NT2/D1 (cell line): Measurements from ENCODE around the gene C1QB.

Experiments
- DNase-seq: peaks from one replicate; pipeline ENCODE4 v3.0.0-alpha.2; 2011; ENCODE audit warnings: low read depth, low spot score
- H3K27me3 ChIP-seq: 2 replicates; pipeline ENCODE4 v1.6.0; 2011; ENCODE audit warnings: mild to moderate bottlenecking; ENCODE audit not compliant: insufficient read length, insufficient read depth
- H3K36me3 ChIP-seq: 2 replicates; pipeline ENCODE4 v1.6.1; 2011; ENCODE audit warnings: mild to moderate bottlenecking, low read length, mixed read lengths; ENCODE audit not compliant: insufficient read depth, insufficient read length
- H3K4me1 ChIP-seq: 2 replicates; pipeline ENCODE4 v1.5.1; 2011; ENCODE audit not compliant: insufficient read depth, insufficient read length
- H3K4me3 ChIP-seq: 2 replicates; pipeline ENCODE4 v1.5.1; 2011; ENCODE audit warnings: low read depth; ENCODE audit not compliant: insufficient read length
- H3K9ac ChIP-seq: 2 replicates; pipeline ENCODE4 v1.6.0; 2011; ENCODE audit warnings: low read depth; ENCODE audit not compliant: insufficient read length
- H3K9me3 ChIP-seq: 2 replicates; pipeline ENCODE4 v1.5.1; 2011; ENCODE audit warnings: mild to moderate bottlenecking, low read length; ENCODE audit not compliant: insufficient read depth
- SUZ12 ChIP-seq: IDR thresholded peaks from 2 replicates; pipeline ENCODE4 v1.6.1; 2011; ENCODE audit not compliant: insufficient read length, insufficient read depth; ENCODE audit errors: extremely low read depth
- YY1 ChIP-seq: IDR thresholded peaks from 2 replicates; pipeline ENCODE4 v1.6.1; 2011; ENCODE audit not compliant: insufficient read length, insufficient read depth
- ZNF274 ChIP-seq: IDR thresholded peaks from 2 replicates; pipeline ENCODE4 v1.6.1; 2011; ENCODE audit warnings: mild to moderate bottlenecking, low read depth, low read length

The C1QB gene

GRCh38 chr1:22676916-22677583 is 24.0 kb downstream of the C1QB start:
- TF ChIP-seq SUZ12 (no peak), YY1 (no peak), ZNF274 (no peak)
- Histone ChIP-seq H3K9me3 (no peaks in the 10 kb centered on the region), H3K36me3 (no peaks in the 10 kb centered on the region), H3K9ac (no peak overlapping the region), H3K27me3 (no peaks in the 10 kb centered on the region), H3K4me3 (no peak overlapping the region), H3K4me1 (peaks cover 9% of the 10 kb centered on the region)
- DNase-seq: no peak

- no peak overlapping the region for H3K4me3 ChIP-seq
- no peaks in the 10 kb centered on the region for H3K27me3 ChIP-seq
- H3K9me3 ChIP-seq: no peaks in the 10 kb centered on the region
- H3K9ac ChIP-seq: no peak overlapping the region
- DNase-seq: no peak
- H3K4me1 ChIP-seq: peaks cover 7% of the 10 kb centered on the region
- TF ChIP-seq SUZ12 (no peak), ZNF274 (no peak)
- no peaks in the 10 kb centered on the region for H3K36me3 ChIP-seq
These were observed 25.2 kb downstream of the C1QB start for GRCh38 chr1:22677931-22678896.

GRCh38 chr1:22680726-22681125 is 27.7 kb downstream of the C1QB start:
- H3K9me3 ChIP-seq: no peaks in the 10 kb centered on the region
- no peak overlapping the region for H3K4me3 ChIP-seq
- H3K4me1 ChIP-seq: peaks cover 9% of the 10 kb centered on the region
- no peaks in the 10 kb centered on the region for H3K27me3 ChIP-seq
- no peak for DNase-seq
- H3K36me3 ChIP-seq: no peaks in the 10 kb centered on the region
- TF ChIP-seq ZNF274 (no peak), YY1 (no peak), SUZ12 (no peak)
- no peak overlapping the region for H3K9ac ChIP-seq

GRCh38 chr1:22681556-22682276 is 28.7 kb downstream of the C1QB start:
- H3K4me3 ChIP-seq: no peak overlapping the region
- H3K9me3 ChIP-seq: no peaks in the 10 kb centered on the region
- no peak for DNase-seq
- peaks cover 9% of the 10 kb centered on the region for H3K4me1 ChIP-seq
- no peak overlapping the region for H3K9ac ChIP-seq
- TF ChIP-seq SUZ12: no peak
- TF ChIP-seq ZNF274: no peak
- TF ChIP-seq YY1: no peak
- H3K27me3 ChIP-seq: no peaks in the 10 kb centered on the region
- H3K36me3 ChIP-seq: no peaks in the 10 kb centered on the region

GRCh38 chr1:22683547-22683946 is 30.5 kb downstream of the C1QB start:
- no peak overlapping the region for H3K9ac ChIP-seq
- no peak for DNase-seq
- H3K27me3 ChIP-seq: no peaks in the 10 kb centered on the region
- TF ChIP-seq SUZ12 (no peak), YY1 (no peak), ZNF274 (no peak)
- no peaks in the 10 kb centered on the region for H3K36me3 ChIP-seq
- H3K9me3 ChIP-seq: no peaks in the 10 kb centered on the region
- peaks cover 9% of the 10 kb centered on the region for H3K4me1 ChIP-seq
- H3K4me3 ChIP-seq: no peak overlapping the region

- Histone ChIP-seq H3K9me3 (no peaks in the 10 kb centered on the region), H3K4me1 (peaks cover 5% of the 10 kb centered on the region), H3K36me3 (no peaks in the 10 kb centered on the region), H3K9ac (no peak overlapping the region), H3K27me3 (no peaks in the 10 kb centered on the region), H3K4me3 (no peak overlapping the region)
- TF ChIP-seq ZNF274 (no peak), SUZ12 (no peak), YY1 (no peak)
- no peak for DNase-seq
These were observed 32.6 kb downstream of the C1QB start for GRCh38 chr1:22685591-22686059.
